Ramos (cell line): ENCODE results near the gene YY2.
"Not testable (repeated sequence)": the region's sequence is repeated elsewhere in the genome, so short reads cannot be mapped to it uniquely, and the experiment has no call there.

ENCODE experiments used
- in situ Hi-C: fragments of 300-500 bp; cut with MboI; formaldehyde crosslinking; loops from one replicate; pipeline ENCODE4 v1.14.3; 2022; ENCODE audit warnings: low sequenced_read_pairs; ENCODE audit not compliant: unreplicated experiment

YY2 gene

DNA sequence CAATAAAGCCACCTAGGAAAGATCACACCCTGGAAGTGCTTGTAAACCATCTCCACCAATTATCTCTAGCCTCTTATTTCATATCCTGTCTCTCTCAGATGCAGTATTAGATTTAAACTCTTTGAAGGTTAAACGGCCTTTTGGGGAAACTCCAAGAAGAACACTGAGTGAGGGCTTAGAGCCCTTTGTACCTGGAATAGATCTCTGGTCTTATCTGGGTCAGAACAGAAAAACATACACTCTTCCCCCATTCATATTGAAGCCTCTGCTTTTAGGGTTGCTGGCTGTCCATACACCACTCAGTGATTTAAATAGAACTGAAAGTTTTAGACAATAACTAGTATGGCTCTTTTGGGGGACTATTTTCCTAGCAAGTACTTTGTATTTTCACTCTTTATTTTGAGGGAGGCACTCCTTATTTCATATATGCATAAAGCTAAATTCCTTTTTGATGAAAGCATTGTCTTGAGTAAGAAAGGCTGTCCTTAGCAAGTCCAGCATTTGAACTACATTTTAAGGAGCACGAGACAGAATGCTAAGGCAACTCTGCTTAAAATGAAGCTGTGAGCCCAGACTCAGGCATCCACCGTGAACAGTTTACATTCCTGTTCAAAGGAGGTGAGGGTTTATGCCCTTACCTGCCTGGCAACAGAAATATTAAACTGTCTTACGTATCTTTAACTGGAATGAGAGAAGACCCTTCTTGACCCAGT lies 17.4 kb downstream of the YY2 start:
- in situ Hi-C loops, result no loop called here

DNA sequence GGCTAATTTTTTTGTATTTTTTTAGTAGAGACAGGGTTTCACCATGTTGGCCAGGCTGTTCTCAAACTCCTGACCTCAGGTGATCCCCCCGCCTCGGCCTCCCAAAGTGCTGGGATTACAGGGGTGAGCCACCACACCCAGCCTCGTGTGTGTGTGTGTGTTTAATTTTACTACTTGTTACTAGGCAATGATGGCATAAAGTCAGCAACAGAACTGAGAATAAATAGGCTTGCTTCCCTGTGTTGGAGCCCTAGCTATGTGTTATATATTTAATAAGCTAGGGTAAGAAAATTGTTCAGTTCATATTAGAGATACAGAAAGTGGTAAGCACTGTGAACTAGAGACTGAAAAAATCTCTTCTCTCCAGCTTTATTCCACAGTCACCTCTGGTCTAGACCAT lies 18.4 kb downstream of the YY2 start:
- in situ Hi-C loops, result not testable (repeated sequence)

DNA sequence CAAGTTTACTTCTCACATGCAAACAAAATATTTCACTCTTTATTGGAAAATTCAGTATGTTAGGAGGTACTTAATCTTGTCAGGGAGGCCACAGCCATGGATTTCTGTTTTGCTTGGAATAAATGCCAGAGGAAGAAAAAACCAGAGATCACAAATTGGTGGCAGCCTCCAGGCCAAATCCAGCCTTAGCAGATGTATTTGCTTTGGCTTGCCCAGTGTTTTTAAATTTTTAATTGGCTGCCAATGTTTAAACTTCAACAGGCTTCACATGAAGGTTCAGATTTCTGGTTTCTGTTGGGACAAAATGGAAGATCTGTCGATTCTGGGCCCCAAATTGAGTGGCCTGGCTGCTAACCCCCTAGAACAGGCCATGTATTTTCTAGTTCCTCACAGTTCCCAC lies 19.2 kb downstream of the YY2 start:
- in situ Hi-C loops, result no loop called here

DNA sequence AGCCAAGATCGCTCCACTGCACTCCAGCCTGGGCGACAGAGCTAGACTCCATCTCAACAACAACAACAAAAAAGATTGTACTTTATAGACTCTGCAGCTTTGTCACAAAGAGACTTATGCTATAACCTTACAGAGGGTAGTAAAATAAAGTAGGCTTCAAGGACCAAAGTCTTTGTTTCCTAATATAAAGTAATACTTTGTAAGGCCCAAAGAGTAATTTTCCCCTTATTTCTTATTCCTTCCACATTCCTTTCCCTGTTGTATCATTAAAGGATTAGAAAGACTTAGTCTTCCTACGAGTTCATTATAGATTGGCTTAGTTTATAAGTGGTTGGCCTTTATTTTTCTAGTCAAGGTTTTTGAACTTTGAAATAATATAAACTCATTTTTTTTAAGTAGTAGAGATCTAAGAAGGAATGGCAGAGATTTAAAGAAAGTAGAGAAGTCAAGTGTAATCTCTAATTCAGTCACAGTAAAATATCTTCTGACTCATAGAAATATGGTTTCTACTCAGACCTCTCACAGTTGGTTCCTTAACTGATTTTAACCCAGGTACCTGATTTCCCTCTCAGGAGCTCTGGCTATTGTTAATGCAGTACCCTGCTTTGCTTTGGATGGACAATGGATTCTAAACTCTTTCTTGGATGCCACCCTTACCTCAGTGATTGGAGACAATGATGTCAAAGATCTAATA lies 26.2 kb downstream of the YY2 start:
- in situ Hi-C loops, result no loop called here

DNA sequence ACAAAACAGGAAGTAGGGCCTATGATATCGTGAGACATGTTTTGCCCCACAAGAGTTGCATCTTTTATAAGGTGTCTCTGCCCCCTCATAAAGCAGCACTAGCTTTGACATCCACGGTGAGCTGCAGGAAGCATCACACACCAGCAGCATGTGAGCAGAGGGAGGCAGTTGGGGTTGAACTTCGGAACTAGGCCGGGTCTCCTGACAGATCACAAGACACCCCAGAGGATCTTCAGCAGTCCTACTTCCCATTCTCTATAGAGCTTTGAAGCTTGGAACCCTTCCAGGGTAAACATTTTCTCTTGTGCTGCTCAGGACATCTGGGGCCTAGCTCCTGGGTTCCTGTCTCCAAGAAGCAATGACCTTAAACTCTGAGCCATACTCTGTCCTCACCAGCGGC lies 27.5 kb downstream of the YY2 start:
- in situ Hi-C loops, result no loop called here

DNA sequence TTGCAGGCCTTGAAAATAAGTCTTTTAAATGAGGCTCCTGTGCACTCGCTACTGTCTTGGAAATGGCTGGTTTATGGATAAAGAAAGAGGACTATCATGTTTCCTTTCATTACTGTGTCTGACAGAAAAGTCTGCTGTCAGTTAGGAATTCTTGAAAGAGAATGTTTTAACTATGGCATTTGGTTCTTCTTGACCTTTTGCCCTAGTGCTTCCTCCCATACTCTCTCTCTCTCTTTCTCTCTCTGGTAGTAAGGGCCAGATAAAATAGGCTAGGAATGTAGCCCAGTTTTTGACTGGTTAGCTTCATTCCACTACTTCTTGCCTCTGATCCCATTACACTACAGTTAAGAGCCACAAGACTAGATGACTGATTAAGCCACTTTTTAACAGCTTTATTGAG lies 29.8 kb downstream of the YY2 start:
- in situ Hi-C loops, result no loop called here

DNA sequence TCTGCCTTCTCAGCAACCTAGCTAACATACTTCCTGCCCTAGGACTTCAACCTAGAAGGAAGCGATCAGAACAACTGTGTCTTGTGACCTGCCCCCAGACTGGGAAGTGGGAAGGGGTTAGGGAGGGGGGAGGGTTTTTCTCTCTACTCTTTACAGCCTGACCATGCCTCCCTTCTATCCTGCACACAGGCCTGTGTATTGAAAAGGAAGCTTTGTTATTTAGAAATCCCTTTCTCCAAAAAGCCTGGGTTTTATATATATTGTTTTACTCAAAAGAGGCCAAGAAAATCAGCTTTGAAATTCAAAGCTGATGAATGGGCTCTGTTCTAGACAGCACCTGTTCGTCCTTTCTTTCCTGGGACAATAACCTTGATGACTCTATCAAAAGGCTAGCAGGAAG lies 49.5 kb downstream of the YY2 start:
- in situ Hi-C loops, result no loop called here

DNA sequence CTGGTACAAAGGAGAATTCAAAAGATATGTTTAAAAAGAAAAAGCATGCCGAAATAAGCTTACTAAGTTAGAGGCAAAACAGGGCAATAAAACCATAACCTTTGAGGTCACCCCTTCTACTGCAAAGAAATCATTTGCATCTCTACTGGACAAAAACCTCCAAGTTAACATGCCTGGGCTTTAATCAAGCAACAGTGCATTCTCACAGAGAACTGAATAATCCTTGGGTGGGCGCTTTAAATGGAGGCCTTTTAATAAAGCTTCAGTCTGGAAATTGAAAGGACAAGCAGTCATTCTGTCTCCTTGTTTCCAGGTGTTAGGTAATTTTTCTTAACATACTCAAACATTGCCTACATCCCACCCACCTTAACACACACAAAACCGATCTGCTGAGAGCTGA lies 50.2 kb downstream of the YY2 start:
- in situ Hi-C loops, result no loop called here

DNA sequence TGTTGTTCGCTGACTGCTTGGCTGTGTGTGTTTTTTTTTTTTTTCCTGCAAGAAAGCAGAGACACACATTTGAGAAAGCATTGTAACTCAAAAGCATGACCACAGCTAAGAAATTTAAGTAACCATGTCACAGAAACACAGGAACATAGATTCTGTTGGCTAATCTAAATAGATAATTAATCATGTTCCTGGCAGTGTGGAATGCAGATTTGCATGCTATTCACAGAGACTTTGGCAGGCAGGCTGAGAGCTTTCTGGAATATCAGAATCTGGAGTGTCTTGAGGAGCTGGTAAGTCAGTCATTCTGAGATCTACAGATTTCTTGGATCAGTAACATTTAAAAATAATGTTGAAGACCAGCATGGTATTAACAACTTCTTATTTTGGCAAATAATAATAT lies 51.5 kb downstream of the YY2 start:
- in situ Hi-C loops, result no loop called here
